HG03520 (cell line): Measurements from ENCODE around the gene GIT2.
"Not testable (repeated sequence)": the region's sequence is repeated elsewhere in the genome, so short reads cannot be mapped to it uniquely, and the experiment has no call there.

Source experiments
- ATAC-seq: cut with Tn5 transposase; IDR thresholded peaks from one replicate; pipeline ENCODE4 v1.9.1; 2021; ENCODE audit warnings: mild to moderate bottlenecking, moderate library complexity; ENCODE audit not compliant: unreplicated experiment

Gene GIT2

DNA sequence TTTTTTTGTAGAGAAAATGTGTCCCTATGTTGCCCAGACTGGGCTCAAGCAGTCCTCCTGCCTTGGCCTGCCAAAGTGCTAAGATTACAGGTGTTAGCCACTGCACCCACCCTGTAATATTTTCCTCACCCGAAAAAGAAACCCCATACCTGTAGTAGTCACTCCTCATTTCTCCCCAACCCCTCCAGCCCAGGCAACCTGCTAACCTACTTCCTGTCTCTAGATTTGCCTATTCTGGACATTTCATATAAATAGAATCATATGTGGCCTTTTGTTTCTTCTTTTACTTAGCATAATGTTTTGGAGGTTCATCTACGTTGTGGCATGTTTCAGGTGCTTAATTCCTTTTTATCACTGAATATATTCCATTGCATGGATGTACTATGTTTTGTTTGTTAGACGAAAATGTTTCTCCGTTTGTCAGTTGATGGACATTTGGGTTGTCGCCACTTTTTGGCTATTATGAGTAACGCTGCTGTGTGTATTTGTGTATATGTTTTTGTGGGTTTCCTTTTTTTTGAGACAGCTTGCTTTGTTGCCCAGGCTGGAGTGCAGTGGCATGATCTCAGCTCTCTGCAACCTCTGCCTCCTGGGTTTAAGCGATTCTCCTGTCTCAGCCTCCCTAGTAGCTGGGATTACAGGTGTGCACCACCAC is 9.3 kb upstream of the GIT2 start:
- ATAC-seq: peak; percentile 10

DNA sequence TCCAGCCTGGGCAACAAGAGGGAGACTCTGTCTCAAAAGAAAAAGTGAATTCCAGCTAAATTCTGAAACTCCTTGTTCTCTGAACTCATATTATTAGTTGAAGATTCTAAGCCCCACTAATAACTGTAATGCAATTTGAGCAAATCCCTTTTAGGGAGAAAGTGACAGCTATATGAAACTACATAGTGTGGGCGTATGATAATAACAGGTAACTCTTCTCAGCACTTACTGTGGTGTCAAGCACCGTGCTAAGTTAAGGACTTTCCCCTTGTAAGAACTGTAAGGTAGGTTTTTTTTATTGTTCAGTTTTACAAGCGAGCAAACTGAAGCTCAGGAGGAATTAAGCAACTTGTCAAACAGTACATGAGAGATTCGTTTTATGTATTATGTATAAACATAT is 8.4 kb upstream of the GIT2 start:
- ATAC-seq: peak; percentile 51

- ATAC-seq: no peak
These were observed 6.7 kb upstream of the GIT2 start for GRCh38 chr12:110002676-110003515.

- ATAC-seq: no peak
These were observed 5.4 kb upstream of the GIT2 start for GRCh38 chr12:110001596-110001995.

DNA sequence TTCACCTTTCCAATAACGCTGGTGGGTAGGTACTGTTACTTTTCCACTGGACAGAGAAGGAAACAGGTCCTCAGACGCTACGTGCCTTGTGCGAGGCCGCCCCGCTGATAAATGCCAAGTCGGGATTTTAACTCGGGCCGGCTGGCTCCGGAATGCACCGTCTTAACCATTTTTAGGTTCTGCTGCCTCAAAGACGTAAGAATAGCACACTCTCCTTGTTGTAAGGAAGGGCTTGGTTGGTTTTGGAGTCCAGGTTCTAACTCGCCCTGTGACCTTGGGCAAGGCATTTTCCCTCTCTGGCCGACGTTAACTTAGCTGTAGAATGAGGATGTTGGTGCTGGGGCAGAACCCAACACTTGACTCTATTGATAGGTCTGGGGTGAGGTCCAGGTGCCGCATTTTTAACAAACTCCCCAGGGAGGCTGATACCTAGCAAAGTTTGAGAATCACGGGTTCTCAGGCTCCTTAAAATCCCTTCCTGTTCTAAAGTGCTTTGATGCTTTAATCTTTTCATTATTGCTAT is 3.9 kb upstream of the GIT2 start:
- ATAC-seq: no peak

GRCh38 chr12:109999649-109999971 is 3.4 kb upstream of the GIT2 start:
- ATAC-seq: no peak

GRCh38 chr12:109998904-109999648 is 2.9 kb upstream of the GIT2 start, which contains the start of gene ANKRD13A:
TSS of gene ANKRD13A (plus strand) at chr12:109999430. CDS start at chr12:109999689, 259 bp downstream.
- ATAC-seq: peak; percentile 41

GRCh38 chr12:109998241-109998903 is 2.2 kb upstream of the GIT2 start:
- no peak for ATAC-seq

GRCh38 chr12:109997393-109997792 is 1.2 kb upstream of the GIT2 start:
- ATAC-seq: no peak

GRCh38 chr12:109996483-109996853 is 300 bp upstream of the GIT2 start:
- ATAC-seq: no peak

DNA sequence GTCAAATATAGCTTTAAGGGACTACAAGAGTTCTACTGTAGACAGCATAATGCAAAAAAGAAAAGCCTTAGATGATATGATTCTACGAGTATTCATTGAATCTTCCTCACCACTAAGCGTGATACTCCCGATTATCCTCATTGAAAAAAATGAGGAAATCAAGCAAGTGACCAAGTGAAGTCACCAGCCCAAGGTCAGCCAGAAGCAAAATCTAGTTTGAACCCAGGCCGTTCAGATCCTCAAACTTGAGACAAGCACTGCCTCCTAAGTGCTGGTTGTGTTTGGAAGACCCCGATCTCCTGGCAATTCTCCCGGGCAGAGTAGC is 845 bp downstream of the GIT2 start:
- ATAC-seq: no peak

DNA sequence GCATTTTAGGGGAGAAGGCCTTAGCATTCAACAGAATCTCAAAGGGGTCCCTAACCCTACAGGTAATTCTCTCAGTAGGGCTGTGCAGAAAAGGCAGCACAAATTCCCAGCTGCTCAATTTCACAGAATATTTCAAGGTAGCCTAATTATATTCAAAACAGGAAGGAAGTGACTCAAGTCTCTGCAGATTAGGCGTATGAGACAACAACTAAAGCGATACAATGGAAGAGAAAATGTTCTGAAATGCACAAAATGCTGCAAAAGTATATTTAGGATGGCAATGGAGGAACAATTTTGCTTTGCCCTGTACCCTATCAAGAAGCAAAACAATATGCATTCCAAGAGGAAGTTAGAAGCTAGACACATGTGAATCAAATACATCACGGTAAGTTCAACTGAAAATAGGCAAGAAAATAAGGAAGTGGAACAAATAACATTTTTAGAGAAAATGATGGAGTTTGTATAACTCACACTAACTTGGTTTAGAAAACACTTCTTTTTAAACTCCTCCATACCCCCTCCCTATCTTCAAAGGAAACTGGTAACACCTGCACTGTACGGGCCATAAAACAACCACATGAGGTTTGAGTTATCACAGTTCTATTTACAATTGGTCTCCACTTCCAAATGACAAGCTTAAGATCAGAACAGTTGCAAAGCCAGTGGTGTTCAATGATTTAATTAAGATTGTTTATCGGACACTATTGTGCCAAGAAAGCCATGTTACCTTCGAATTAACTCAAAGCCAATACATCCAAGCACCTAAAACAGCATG is 1.6 kb downstream of the GIT2 start:
- ATAC-seq: no peak

DNA sequence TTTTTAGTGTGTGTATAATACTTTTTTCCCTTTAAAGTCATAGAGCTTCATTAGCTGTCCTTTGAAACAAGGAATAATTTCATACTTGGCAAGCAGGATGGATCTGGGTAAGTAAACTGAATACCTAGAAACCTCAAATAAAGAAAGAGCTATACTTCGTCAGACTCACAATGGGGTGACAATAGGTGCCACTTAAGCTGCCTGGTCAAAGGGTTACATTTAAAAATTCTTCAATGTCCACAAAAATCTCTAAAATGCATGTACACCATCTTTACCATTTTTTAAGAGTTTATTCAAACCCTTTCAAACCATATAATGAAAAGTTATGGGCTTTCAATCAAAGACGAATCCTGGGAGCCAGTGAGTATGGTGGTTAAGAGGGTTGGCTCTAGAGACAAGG is 3.1 kb downstream of the GIT2 start:
- ATAC-seq: no peak

GRCh38 chr12:109991586-109991985 is 4.6 kb downstream of the GIT2 start:
- ATAC-seq: no peak

- no peak for ATAC-seq
These were observed 6.8 kb downstream of the GIT2 start for GRCh38 chr12:109989380-109989779.

GRCh38 chr12:109988903-109989302 is 7.3 kb downstream of the GIT2 start:
- ATAC-seq: no peak

GRCh38 chr12:109988274-109988673 is 7.9 kb downstream of the GIT2 start:
- no peak for ATAC-seq

DNA sequence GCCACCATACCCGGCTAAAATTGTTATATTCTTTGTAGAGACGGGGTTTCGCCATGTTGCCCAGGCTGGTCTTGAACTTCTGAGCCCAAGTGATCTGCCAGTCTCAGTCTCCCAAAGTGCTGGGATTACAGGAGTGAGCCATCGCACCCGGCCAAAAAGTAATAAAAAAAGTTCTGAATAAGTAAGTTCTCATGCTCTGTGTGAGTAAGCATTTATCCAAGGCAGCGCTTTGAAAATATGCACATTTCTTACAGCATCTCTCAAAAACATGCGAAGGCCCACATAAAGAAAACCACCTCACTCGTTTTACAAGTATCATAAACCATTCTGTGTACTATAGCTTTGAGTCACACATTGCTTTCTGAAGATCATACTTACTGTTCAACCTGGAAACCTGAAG is 8.6 kb downstream of the GIT2 start:
- ATAC-seq: no peak

GRCh38 chr12:109986236-109986635 is 9.9 kb downstream of the GIT2 start:
- not testable (repeated sequence) for ATAC-seq

DNA sequence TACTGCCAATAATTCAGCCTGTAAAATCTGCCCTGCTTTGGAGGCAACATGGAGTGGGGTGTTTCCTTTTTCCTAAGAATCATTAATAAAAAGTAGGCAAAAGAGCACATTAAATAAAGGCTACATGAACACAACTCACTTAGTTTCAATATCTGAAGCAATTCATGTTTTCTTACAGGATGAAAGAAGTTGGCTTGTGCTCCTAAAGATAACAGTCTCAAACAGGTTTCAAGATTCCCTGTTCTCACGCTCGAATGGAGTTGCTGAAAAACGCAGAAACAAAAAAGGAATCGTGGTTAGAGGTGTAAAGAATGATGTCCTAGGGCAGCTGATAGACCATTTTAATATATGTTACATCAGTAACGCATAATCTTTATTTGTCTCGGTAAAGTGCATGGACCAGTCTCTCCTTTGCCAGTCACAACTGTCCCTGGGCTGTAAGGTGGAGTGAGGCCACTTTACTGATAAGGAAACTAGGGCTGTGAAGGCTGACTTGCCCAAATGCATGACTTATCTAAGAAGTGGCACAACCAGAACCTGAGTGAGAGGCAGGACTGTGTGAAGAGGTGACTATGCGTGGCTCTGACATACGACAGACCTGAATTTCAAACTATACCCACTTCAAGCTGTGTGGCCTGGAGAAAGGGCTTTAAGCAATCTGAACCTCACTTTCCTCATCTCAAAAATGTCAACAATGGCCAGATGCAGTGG is 12.6 kb downstream of the GIT2 start:
- ATAC-seq: no peak
